ENCODE data around the gene MACO1.

MACO1 gene

DNA sequence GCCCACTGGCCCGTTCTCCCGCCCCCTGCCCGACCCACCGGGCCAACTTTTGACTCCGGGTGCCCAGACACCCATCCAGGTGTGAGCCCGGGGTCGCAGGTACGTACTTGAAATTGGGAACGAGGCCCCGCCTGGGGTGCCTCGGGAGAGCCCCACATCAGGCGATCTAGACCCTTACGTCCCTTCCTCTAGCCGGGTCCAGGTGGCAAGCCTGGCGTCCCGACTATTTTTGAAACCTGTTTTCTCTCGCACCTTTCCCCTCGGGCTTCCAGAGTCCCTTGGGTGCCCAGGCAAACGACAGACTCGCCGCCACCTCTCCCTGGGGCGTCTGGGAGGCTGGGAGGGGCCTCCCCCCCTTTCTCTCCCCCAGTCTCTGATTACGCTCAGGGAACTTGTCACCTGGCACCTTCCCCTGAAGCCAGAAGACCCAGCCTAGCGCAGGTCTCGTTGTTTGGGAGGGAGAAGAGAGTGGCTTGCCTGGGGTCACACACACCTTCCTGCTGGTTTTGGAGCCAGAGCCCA lies 113.6 kb downstream of the MACO1 start:
- no peak for DNase-seq

DNA sequence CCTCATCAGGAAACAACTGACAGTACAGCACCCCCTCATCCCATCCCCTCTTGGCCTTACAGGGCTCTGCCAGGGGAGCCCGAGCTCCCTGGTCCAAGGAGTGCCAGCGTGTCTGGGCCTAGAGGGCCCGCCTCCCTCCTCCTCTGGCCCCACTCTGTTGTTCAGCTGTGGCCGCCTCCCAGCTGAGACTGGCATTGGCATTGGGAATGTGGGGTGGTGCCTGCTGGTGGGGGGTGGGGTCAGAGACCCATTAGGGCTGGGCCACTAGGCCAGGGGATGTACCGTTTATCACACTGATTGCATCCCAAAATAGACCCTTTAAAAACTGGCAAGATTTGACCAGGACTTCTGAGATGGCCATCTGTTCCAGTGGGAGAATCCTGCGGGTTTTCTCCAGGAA lies 114.1 kb downstream of the MACO1 start:
- DNase-seq: no peak

DNA sequence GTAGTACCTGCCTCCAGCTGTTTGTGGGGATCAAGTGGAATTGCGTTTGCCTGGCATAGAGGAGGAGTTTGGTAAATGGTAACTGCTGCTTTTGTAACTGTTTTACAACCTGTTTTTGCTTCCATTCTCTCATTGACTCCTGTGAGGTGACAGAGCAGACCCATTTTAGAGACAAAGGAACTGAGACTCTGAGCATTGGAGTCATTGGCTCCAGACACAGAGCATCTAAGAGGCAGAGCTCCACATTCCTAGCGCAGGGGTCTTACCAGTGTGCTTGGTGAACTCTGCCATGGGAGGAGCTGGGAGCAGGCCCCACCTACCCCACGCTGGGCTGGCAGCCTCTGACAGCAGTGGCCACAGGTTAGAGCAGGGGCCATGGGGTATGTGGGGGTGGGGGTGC lies 115.1 kb downstream of the MACO1 start:
- no peak for DNase-seq

- no peak for DNase-seq
Observed at GRCh38 chr1:25546193-25546592, 115.5 kb downstream of the MACO1 start.

DNA sequence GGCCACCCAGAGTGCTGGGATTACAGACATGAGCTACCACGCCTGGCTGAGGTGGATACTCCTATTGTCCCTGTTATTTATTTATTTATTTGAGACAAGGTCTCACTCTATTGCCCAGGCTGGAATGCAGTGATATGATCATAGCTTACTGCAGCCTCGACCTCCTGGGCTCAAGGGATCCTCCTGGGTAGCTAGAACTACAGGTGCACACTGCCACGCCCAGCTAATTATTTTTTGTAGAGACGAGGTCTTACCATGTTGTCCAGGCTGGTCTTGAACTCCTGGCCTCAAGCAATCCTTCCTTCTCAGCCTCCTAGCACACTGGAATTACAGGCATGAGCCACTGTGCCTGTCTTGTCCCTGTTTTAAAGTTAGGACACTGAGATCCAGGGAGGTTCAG lies 117.9 kb downstream of the MACO1 start:
- no peak for DNase-seq

DNA sequence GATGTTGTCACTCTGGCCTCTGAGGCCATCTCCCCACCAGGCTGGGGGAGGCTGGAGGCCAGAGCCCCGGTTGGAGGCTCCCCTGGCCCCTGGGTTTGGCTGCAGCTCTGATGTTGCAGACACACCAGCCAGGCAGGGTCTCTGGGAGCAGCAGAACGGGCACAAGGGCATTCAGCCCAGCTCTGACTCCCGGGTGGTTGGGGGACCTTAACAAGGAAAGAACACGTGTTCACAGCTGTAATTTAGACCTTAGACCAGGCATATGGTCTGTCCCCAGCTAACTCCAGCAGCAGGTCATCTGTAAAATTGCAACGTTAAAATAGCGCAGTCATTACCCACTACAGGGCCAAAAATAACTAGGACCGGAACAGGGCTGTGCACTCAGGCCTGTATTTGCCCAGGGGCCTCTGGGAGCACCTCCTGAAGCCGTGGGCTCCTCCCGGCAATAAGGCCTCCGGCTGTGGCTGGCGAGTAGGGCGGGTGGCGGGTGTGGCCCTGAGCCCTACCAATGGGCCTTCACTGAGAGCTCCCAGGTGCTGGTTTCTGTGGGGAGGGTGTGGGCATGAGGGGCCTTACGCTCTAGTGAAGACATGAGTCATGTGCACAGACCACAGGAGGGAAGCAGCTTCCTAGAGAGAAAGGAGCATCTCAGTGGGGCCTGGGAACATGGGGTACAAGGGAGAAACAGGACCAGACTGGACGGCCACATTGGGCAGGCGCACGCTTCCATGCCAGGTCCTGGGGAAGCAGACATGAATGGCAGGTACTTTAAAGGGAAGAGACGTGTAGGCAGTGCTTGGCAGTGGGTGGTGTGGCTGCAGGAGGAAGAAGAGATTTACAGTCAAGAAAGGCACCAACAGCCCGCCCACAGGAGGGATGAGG lies 118.8 kb downstream of the MACO1 start:
- peak; percentile 83 for DNase-seq

Measured in CD4-positive, alpha-beta T cell treated with Interleukin-4 for 4 hours (primary cell).